PC-3 (cell line): ENCODE measurements around the gene FAM3B. TPM values are rescaled to one million over a fixed set of nuclear protein-coding genes. Genes with fewer than 3 reads are reported as not detected.

Experiments
- ATAC-seq: fragments of 200-7000 bp; cut with Tn5 transposase; 2 replicates; pipeline ENCODE4 v1.9.1; 2020; ENCODE audit warnings: mild to moderate bottlenecking, moderate library complexity
- BruUV-seq: library from RNA; stranded (reverse); fragments of 400-500 nt; replicated peaks from 2 replicates; lab custom pipeline; 2021; lab: Mats Ljungman, UMichigan
- CTCF ChIA-PET: fragments of 300-600 bp; sonication (Branson Sonifier 250); formaldehyde crosslinking; loops from one replicate; lab custom pipeline; 2022; ENCODE audit warnings: antibody characterized with exemption; lab: Charles Lee
- POLR2A ChIA-PET: fragments of 300-600 bp; sonication (Branson Sonifier 250); formaldehyde crosslinking; loops from one replicate; lab custom pipeline; 2022; ENCODE audit warnings: antibody characterized with exemption; ENCODE audit not compliant: unreplicated experiment; lab: Charles Lee
- DNase-seq: peaks from one replicate; pipeline ENCODE4 v3.0.0-alpha.2; 2015
- H2AFZ ChIP-seq: fragments of 300-600 bp; sonication (generic); 2 replicates; pipeline ENCODE4 v1.6.0; 2016; ENCODE audit warnings: antibody characterized with exemption, low read length
- H3F3A ChIP-seq: fragments of 300-600 bp; sonication (generic); one replicate; pipeline ENCODE4 v1.6.0; 2017; ENCODE audit warnings: antibody characterized with exemption, low read length, control low read depth, mild to moderate bottlenecking; ENCODE audit not compliant: unreplicated experiment
- H3K27ac ChIP-seq: fragments of 300-600 bp; sonication (generic); 2 replicates; pipeline ENCODE4 v1.5.1; 2016; ENCODE audit warnings: mild to moderate bottlenecking, low read length
- H3K27me3 ChIP-seq: fragments of 300-600 bp; sonication (generic); 2 replicates; pipeline ENCODE4 v1.6.1; 2016; ENCODE audit warnings: low read length, mixed read lengths
- H3K36me3 ChIP-seq: fragments of 300-600 bp; sonication (generic); 2 replicates; pipeline ENCODE4 v1.6.1; 2016; ENCODE audit warnings: low read depth, mixed run types, low read length, mixed read lengths
- H3K4me1 ChIP-seq: fragments of 300-600 bp; sonication (generic); 2 replicates; pipeline ENCODE4 v1.5.1; 2016; ENCODE audit warnings: low read length; ENCODE audit not compliant: insufficient read depth
- H3K4me2 ChIP-seq: fragments of 300-600 bp; sonication (generic); 2 replicates; pipeline ENCODE4 v1.6.0; 2016; ENCODE audit warnings: low read length
- H3K4me3 ChIP-seq: fragments of 300-600 bp; sonication (generic); 2 replicates; pipeline ENCODE4 v1.5.1; 2016; ENCODE audit warnings: mild to moderate bottlenecking, low read length, mixed read lengths
- H3K79me2 ChIP-seq: fragments of 300-600 bp; sonication (generic); 2 replicates; pipeline ENCODE4 v1.6.1; 2017; ENCODE audit warnings: low read length, mixed read lengths
- H3K9ac ChIP-seq: fragments of 300-600 bp; sonication (generic); 2 replicates; pipeline ENCODE4 v1.6.0; 2016; ENCODE audit warnings: mild to moderate bottlenecking, low read length
- H3K9me2 ChIP-seq: fragments of 300-600 bp; sonication (generic); replicated peaks from 2 replicates; pipeline ENCODE4 v1.6.1; 2016; ENCODE audit warnings: mixed run types, low read length, mixed read lengths
- H3K9me3 ChIP-seq: fragments of 300-600 bp; sonication (generic); 2 replicates; pipeline ENCODE4 v1.6.1; 2016; ENCODE audit warnings: low read length, mixed read lengths
- H4K20me1 ChIP-seq: fragments of 300-600 bp; sonication (generic); 2 replicates; pipeline ENCODE4 v1.6.1; 2016; ENCODE audit warnings: low read length, mixed read lengths
- CTCF ChIP-seq: fragments of 300-600 bp; sonication (generic); conservative IDR thresholded peaks from 2 replicates; pipeline ENCODE4 v1.5.1; 2017; ENCODE audit warnings: antibody characterized with exemption, low read depth, mild to moderate bottlenecking, low read length
- EZH2 ChIP-seq: fragments of 300-600 bp; sonication (generic); IDR thresholded peaks from one replicate; pipeline ENCODE4 v1.6.1; 2017; ENCODE audit warnings: antibody characterized with exemption, mild to moderate bottlenecking, low read length; ENCODE audit not compliant: unreplicated experiment
- EZH2phosphoT487 ChIP-seq: fragments of 300-600 bp; sonication (generic); IDR thresholded peaks from 2 replicates; pipeline ENCODE4 v1.6.1; 2018; ENCODE audit warnings: mild to moderate bottlenecking, antibody characterized with exemption, low read length, borderline replicate concordance
- intact Hi-C: fragments of 100-400 bp; cut with micrococcal nuclease; formaldehyde crosslinking; loops from 2 replicates; pipeline ENCODE4 v1.9.0; 2023
- total RNA-seq: library from RNA; depleted of rRNA; stranded (reverse); fragments of >200 nt; gene quantifications from 2 replicates; pipeline ENCODE4 v1.2.3, GENCODE V29; 2014

Gene FAM3B
- total RNA-seq, 1 experiment from 2014 or later = not detected

GRCh38 chr21:41402796-41403195 is 86.2 kb downstream of the FAM3B start:
- ChIA-PET POLR2A (no interaction called here), CTCF (no interaction called here)
- Histone ChIP-seq H3K79me2 (no peaks in the 10 kb centered on the region), H3K27me3 (no peaks in the 10 kb centered on the region), H3K4me2 (no peak overlapping the region), H3K9me3 (no peaks in the 10 kb centered on the region), H3F3A (no peaks in the 10 kb centered on the region), H2AFZ (no peak overlapping the region), H3K4me3 (no peak overlapping the region), H3K27ac (no peak overlapping the region), H3K4me1 (no peaks in the 10 kb centered on the region), H3K36me3 (no peaks in the 10 kb centered on the region), H4K20me1 (no peaks in the 10 kb centered on the region), H3K9me2 (no peaks in the 10 kb centered on the region), H3K9ac (no peak overlapping the region)
- DNase-seq (no peak), ATAC-seq (no peak)
- intact Hi-C loops = no loop called here
- no TSS peak for BruUV-seq
- TF ChIP-seq CTCF (no peak), EZH2 (no peak), EZH2phosphoT487 (no peak)

- Histone ChIP-seq H3K9ac (no peak overlapping the region), H3K27ac (no peak overlapping the region), H3K79me2 (no peaks in the 10 kb centered on the region), H3K36me3 (no peaks in the 10 kb centered on the region), H2AFZ (no peak overlapping the region), H3K9me3 (no peaks in the 10 kb centered on the region), H3K4me1 (no peaks in the 10 kb centered on the region), H3K27me3 (no peaks in the 10 kb centered on the region), H3K9me2 (no peaks in the 10 kb centered on the region), H3F3A (no peaks in the 10 kb centered on the region), H3K4me3 (no peak overlapping the region), H3K4me2 (no peak overlapping the region), H4K20me1 (no peaks in the 10 kb centered on the region)
- TF ChIP-seq CTCF = no peak
- TF ChIP-seq EZH2phosphoT487 = no peak
- TF ChIP-seq EZH2 = no peak
- BruUV-seq = no TSS peak
- ATAC-seq (no peak), DNase-seq (no peak)
- ChIA-PET POLR2A (no interaction called here), CTCF (no interaction called here)
- intact Hi-C loops = no loop called here
Measured at GRCh38 chr21:41403331-41403730, 86.7 kb downstream of the FAM3B start.

- no peak for ATAC-seq
- Histone ChIP-seq H4K20me1 (no peaks in the 10 kb centered on the region), H3K4me2 (no peak overlapping the region), H3K9ac (no peak overlapping the region), H3K36me3 (no peaks in the 10 kb centered on the region), H3K27ac (no peak overlapping the region), H3K4me1 (no peaks in the 10 kb centered on the region), H3K4me3 (no peak overlapping the region), H3K9me3 (no peaks in the 10 kb centered on the region), H3K27me3 (no peaks in the 10 kb centered on the region), H3K79me2 (no peaks in the 10 kb centered on the region), H3F3A (no peaks in the 10 kb centered on the region), H2AFZ (no peak overlapping the region), H3K9me2 (no peaks in the 10 kb centered on the region)
- POLR2A ChIA-PET = interaction anchor here (0.6 kb wide), 1 partner anchor 11 kb away, joined by 3 read pairs; no protein-coding TSS in a partner anchor
- intact Hi-C loops = no loop called here
- no peak for DNase-seq
- CTCF ChIA-PET = no interaction called here
- BruUV-seq = no TSS peak
- TF ChIP-seq EZH2 (no peak), EZH2phosphoT487 (no peak), CTCF (no peak)
Measured at GRCh38 chr21:41403966-41404365, 87.4 kb downstream of the FAM3B start.
